ENCODE data around the gene KLHL6. TPM values are rescaled to one million over a fixed set of nuclear protein-coding genes. Genes with fewer than 3 reads are reported as not detected.

KLHL6 gene
- total RNA-seq, 1 experiment from 2014 or later: 0.03 TPM

DNA sequence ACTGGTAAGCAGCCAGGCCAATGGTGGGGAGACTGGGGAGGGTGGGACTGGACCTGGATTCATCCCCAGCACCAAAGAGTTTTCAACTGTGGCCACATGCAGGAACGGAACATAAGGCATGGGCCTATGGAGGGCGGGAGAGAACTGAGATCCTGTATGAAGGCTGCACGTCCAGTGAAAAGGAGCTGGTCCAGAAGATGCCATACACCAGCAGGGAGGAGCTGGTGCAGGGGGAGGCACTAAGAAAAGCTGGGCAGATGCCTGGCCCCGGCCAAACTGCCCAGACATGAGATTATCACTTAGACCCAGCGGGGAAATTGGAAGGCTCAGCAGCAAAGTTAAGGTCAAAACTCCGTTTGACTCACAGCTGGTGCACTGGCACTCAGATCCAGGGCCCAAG is 69.0 kb downstream of the KLHL6 start:
- in situ Hi-C loops (cut with HindIII; ENCODE audit: low pct_unique_long_range_greater_than_20kb, low sequenced_read_pairs): no loop called here

DNA sequence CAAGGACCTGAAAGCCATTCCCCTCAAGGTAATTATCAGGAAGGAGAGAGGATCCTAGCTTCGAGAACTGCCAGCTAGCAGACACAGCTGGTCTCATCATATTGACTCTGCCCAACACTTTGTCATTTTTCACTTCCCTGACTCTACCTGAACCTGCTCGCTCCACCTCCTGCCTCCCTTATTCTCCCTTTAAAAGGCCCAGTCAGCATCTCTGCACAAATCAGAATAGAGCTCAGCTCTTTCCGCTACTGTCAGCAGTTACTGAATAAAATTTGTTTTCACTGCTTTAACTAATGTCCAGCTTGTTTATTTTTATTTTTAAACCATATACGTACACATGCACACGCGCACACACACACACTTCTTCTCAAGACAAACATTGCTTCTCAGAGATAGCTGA is 69.9 kb downstream of the KLHL6 start:
- intact Hi-C loops (cut with micrococcal nuclease; ENCODE audit: unreplicated experiment) (no loop called here), in situ Hi-C loops (cut with HindIII; ENCODE audit: low pct_unique_long_range_greater_than_20kb, low sequenced_read_pairs) (no loop called here)
- no peaks in the 10 kb centered on the region for H3K9me3 ChIP-seq (ENCODE audit: control insufficient read depth, insufficient read depth, low read depth, low read length)
- ChIA-PET POLR2A (no interaction called here), CTCF (no interaction called here)
- no peaks in the 10 kb centered on the region for H3K27me3 ChIP-seq (ENCODE audit: control insufficient read depth, insufficient read depth, low read length)
- H3K4me1 ChIP-seq (ENCODE audit: control insufficient read depth, insufficient read depth, low read length): no peaks in the 10 kb centered on the region
- no peak overlapping the region for H3K27ac ChIP-seq (ENCODE audit: low read length)
- no peak for DNase-seq (ENCODE audit: low read depth, low spot score)
- no peak for ATAC-seq
- no TSS peak for BruUV-seq (replicated peaks)
- H3K4me3 ChIP-seq (ENCODE audit: low read depth in 2 of 2, low read length in 2 of 2): no peak overlapping the region
- H3K36me3 ChIP-seq (ENCODE audit: control insufficient read depth, insufficient read depth, low read length): no peaks in the 10 kb centered on the region
- no peak for TF ChIP-seq POLR2AphosphoS5 (IDR thresholded peaks at IDR 0.05; ENCODE audit: low read depth, low read length)
- no peak for TF ChIP-seq SIN3A (IDR thresholded peaks at IDR 0.05; ENCODE audit: borderline replicate concordance, insufficient read depth, low read depth, low read length)
- TF ChIP-seq, protein P1, sequence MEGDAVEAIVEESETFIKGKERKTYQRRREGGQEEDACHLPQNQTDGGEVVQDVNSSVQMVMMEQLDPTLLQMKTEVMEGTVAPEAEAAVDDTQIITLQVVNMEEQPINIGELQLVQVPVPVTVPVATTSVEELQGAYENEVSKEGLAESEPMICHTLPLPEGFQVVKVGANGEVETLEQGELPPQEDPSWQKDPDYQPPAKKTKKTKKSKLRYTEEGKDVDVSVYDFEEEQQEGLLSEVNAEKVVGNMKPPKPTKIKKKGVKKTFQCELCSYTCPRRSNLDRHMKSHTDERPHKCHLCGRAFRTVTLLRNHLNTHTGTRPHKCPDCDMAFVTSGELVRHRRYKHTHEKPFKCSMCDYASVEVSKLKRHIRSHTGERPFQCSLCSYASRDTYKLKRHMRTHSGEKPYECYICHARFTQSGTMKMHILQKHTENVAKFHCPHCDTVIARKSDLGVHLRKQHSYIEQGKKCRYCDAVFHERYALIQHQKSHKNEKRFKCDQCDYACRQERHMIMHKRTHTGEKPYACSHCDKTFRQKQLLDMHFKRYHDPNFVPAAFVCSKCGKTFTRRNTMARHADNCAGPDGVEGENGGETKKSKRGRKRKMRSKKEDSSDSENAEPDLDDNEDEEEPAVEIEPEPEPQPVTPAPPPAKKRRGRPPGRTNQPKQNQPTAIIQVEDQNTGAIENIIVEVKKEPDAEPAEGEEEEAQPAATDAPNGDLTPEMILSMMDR (IDR thresholded peaks at IDR 0.05): no peak
- no peak for TF ChIP-seq TCF7L2 (IDR thresholded peaks at IDR 0.05; ENCODE audit: low read depth, low read length)
- TF ChIP-seq, protein P2, sequence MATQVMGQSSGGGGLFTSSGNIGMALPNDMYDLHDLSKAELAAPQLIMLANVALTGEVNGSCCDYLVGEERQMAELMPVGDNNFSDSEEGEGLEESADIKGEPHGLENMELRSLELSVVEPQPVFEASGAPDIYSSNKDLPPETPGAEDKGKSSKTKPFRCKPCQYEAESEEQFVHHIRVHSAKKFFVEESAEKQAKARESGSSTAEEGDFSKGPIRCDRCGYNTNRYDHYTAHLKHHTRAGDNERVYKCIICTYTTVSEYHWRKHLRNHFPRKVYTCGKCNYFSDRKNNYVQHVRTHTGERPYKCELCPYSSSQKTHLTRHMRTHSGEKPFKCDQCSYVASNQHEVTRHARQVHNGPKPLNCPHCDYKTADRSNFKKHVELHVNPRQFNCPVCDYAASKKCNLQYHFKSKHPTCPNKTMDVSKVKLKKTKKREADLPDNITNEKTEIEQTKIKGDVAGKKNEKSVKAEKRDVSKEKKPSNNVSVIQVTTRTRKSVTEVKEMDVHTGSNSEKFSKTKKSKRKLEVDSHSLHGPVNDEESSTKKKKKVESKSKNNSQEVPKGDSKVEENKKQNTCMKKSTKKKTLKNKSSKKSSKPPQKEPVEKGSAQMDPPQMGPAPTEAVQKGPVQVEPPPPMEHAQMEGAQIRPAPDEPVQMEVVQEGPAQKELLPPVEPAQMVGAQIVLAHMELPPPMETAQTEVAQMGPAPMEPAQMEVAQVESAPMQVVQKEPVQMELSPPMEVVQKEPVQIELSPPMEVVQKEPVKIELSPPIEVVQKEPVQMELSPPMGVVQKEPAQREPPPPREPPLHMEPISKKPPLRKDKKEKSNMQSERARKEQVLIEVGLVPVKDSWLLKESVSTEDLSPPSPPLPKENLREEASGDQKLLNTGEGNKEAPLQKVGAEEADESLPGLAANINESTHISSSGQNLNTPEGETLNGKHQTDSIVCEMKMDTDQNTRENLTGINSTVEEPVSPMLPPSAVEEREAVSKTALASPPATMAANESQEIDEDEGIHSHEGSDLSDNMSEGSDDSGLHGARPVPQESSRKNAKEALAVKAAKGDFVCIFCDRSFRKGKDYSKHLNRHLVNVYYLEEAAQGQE (IDR thresholded peaks at IDR 0.05; ENCODE audit: insufficient read depth in 1 of 2, low read depth in 2 of 2, low read length in 1 of 2): no peak

More for the DNA sequence above, 69.0 kb downstream of the KLHL6 start:
- no peak overlapping the region for H3K27ac ChIP-seq (ENCODE audit: low read length)
- no TSS peak for BruUV-seq (replicated peaks)
- ChIA-PET POLR2A (no interaction called here), CTCF (no interaction called here)
- no peaks in the 10 kb centered on the region for H3K27me3 ChIP-seq (ENCODE audit: control insufficient read depth, insufficient read depth, low read length)
- H3K36me3 ChIP-seq (ENCODE audit: control insufficient read depth, insufficient read depth, low read length): no peaks in the 10 kb centered on the region
- no peaks in the 10 kb centered on the region for H3K4me1 ChIP-seq (ENCODE audit: control insufficient read depth, insufficient read depth, low read length)
- DNase-seq (ENCODE audit: low read depth, low spot score) (no peak), ATAC-seq (no peak)
- no peaks in the 10 kb centered on the region for H3K9me3 ChIP-seq (ENCODE audit: control insufficient read depth, insufficient read depth, low read depth, low read length)
- intact Hi-C loops (cut with micrococcal nuclease; ENCODE audit: unreplicated experiment): no loop called here
- H3K4me3 ChIP-seq (ENCODE audit: low read depth in 2 of 2, low read length in 2 of 2): no peak overlapping the region
- TF ChIP-seq, protein P2 (IDR thresholded peaks at IDR 0.05; ENCODE audit: insufficient read depth in 1 of 2, low read depth in 2 of 2, low read length in 1 of 2): no peak
- TF ChIP-seq SIN3A (IDR thresholded peaks at IDR 0.05; ENCODE audit: borderline replicate concordance, insufficient read depth, low read depth, low read length): no peak
- TF ChIP-seq POLR2AphosphoS5 (IDR thresholded peaks at IDR 0.05; ENCODE audit: low read depth, low read length): no peak
- TF ChIP-seq, protein P1 (IDR thresholded peaks at IDR 0.05): no peak
- no peak for TF ChIP-seq TCF7L2 (IDR thresholded peaks at IDR 0.05; ENCODE audit: low read depth, low read length)
